H7 (cell line): ENCODE results near the gene PNLIPRP3. TPM values are rescaled to one million over a fixed set of nuclear protein-coding genes. Genes with fewer than 3 reads are reported as not detected.
A peak's percentile ranks its signal among the peaks of the same experiment; 100 is the strongest.
"Not testable (repeated sequence)": the region's sequence is repeated elsewhere in the genome, so short reads cannot be mapped to it uniquely, and the experiment has no call there.

ENCODE experiments used
- DNase-seq: peaks from one replicate; pipeline ENCODE4 v3.0.0; 2012
- H3K27me3 ChIP-seq: 2 replicates; pipeline ENCODE4 v1.6.0; 2011; ENCODE audit warnings: mild to moderate bottlenecking, low read length; ENCODE audit not compliant: control insufficient read depth, insufficient read depth
- H3K36me3 ChIP-seq: replicated peaks from 2 replicates; pipeline ENCODE4 v1.5.1; 2011; ENCODE audit warnings: low read length; ENCODE audit not compliant: control insufficient read depth, insufficient read depth
- H3K4me3 ChIP-seq: 2 replicates; pipeline ENCODE4 v1.5.1; 2011; ENCODE audit warnings: low read depth, mild to moderate bottlenecking, control low read depth, low read length, moderate library complexity; ENCODE audit not compliant: insufficient read depth
- total RNA-seq: library from RNA; depleted of rRNA; stranded (reverse); fragments of >200 nt; shearing (Covaris generic); gene quantifications from 2 replicates; pipeline ENCODE4 v1.2.3, GENCODE V29; 2014; rRNA removed

Gene PNLIPRP3
- total RNA-seq = not detected in 2 replicates

DNA sequence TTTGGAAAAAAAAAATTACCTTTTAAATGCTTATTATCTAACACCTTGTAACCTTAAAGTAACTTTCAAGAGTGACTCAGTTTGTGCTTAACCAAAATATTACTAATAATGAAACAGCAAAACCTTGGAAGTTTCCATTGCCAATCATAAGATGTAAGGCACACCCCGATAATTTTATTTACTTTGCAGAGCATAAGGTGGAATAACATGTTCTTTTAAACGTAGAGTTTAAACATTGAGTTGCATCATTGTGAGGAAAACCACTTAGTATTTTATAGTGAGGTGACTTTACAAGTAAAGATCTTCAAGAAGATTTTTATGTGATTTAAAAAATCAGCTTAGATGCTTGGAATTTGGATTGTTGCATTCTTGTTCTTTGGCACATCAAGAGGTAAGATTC lies at the start of gene PNLIPRP3:
Gene PNLIPRP3, plus strand, starts transcription at position 177 of the 400 bp plus-strand sequence. Its CDS starts 166 bp downstream, at position 343.
- DNase-seq = no peak
- Histone ChIP-seq H3K4me3 (no peak within 1 kb of the TSS), H3K27me3 (no peaks in the 10 kb centered on the region), H3K36me3 (no peaks in the 10 kb centered on the region)

DNA sequence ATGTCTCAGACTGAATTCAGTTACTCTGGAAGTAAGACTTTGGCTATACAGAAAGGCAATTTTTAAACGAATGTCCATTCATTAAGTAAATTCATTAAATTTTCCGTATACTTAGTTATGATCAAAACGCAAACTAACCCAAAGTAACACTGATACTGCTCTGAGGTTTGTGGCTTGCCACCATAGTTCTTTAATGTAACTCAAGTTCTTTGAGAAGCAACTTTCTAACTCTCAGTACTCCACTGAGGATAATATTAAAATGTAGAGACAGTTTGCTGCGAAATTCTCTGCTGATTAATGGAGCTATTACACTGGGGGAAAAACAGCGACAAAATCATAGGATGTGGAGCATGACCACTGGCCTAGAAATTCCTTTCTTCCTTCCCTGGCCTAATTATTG lies 45.4 kb upstream of the PNLIPRP3 start:
- DNase-seq = no peak
- H3K27me3 ChIP-seq = no peaks in the 10 kb centered on the region
- no peak overlapping the region for H3K4me3 ChIP-seq
- no peaks in the 10 kb centered on the region for H3K36me3 ChIP-seq

DNA sequence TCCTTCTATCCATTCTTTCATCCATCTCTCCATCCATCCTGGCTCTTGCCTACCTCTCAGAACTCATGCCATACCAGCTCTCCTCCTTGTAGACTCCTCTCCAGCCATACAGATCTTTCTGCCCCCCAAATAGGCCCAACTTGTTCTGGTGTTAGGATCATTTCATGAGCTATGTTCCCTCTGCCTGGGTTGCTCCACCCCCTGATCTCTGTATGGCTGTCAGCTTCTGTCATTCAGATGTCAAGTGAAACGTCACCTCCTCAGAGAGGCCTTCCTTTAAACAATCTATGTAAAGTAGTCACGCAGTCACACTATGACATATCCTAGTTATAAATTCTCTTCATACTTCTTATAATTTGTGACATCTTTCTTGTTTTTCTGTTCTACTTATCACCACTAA lies 42.3 kb upstream of the PNLIPRP3 start:
- DNase-seq = no peak
- no peaks in the 10 kb centered on the region for H3K27me3 ChIP-seq
- H3K4me3 ChIP-seq = no peak overlapping the region

DNA sequence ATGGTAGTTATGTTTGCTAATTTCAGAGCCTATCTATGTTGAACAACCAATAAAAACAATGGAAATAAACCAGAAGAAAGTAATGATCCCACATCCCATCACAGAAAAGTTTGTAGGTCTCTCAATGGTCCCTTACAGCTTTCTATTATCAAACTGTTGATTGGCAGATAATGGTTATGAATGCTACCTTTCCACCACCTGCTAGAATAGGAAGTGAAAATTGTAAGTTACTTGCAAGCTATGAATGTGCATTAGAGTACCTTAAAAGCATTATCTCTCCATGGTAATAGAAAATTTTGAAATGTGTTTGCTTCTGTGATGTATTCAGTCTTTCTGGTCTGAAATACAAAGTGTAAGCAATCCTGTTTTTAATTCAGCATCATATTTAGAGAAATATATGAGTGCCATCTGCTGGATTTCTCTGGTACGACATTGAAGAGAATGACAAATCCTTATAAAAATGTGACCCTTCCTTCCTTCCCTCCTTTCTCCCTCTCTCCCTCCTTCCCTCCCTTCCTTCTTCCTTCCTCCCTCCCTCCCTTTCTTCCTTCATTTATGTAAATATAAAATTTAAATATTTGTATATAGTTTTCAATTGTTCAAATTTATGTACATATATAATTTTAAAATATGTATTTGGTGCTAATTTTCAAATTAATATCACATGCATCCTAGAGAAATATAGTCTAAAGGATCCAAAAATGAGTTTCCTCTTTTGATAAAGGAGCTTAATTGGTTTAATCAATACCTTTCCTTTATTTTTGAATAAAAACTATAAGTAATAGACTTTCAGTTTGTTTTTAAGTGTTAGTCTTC lies 41.4 kb upstream of the PNLIPRP3 start:
- H3K36me3 ChIP-seq = no peaks in the 10 kb centered on the region
- no peak for DNase-seq
- no peaks in the 10 kb centered on the region for H3K27me3 ChIP-seq

More for the DNA sequence above, 42.3 kb upstream of the PNLIPRP3 start:
- H3K36me3 ChIP-seq = no peaks in the 10 kb centered on the region

DNA sequence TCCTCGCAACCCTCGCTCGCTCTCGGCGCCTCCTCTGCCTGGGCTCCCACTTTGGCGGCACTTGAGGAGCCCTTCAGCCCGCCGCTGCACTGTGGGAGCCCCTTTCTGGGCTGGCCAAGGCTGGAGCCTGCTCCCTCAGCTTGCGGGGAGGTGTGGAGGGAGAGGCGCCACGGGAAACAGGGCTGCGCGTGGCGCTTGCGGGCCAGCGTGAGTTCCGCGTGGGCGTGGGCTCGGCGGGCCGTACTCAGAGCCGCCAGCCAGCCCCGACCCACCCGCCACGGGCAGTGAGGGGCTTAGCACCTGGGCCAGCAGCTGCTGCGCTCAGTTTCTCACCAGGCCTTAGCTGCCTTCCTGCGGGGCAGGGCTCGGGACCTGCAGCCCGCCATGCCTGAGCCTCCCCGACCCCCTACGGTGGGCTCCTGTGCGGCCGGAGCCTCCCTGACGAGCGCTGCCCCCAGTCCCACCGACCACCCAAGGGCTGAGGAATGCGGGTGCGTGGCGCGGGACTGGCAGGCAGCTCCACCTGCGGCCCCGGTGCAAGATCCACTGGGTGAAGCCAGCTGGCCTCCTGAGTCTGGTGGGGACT lies 34.3 kb upstream of the PNLIPRP3 start:
- not testable (repeated sequence) for H3K4me3 ChIP-seq, H3K36me3 ChIP-seq, H3K27me3 ChIP-seq, DNase-seq

More for the DNA sequence above, 41.4 kb upstream of the PNLIPRP3 start:
- no peak overlapping the region for H3K4me3 ChIP-seq

DNA sequence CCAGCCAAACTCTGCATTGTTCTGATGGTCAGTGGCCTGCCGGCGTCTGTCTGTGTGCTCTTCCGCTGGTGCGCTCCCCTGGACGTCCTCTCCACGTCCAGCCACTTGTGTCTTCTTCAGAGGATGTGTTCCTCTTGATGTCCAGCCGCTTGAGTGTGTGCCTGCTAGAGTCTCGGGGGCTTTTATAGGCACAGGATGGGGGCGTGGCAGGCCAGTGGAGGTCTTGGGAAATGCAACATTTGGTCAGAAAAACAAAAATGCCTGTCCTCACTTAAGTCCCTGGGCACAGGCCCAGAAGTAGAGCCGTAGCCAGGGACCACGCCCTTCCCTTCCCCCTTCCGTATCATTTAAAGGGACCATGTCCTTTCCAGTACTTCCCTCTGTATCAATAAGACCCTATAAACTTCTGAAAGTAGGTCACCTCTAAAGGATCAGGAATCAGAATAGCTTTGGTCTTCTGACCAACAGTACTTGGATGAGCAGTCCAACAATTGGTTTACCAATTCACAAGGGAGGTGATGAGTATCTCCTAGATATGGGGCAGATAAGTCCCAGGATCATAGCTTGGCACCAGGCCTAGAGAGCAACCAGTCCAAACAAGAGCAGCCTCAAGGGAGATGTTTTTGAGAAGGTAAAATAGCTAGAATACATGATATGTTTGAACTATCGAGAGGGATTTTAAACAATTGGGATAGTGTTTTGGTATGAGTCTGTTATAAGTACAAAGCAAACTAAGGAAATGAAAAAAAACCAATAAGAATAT lies 32.2 kb upstream of the PNLIPRP3 start:
- DNase-seq = no peak
- H3K27me3 ChIP-seq = no peaks in the 10 kb centered on the region
- no peak overlapping the region for H3K4me3 ChIP-seq
- H3K36me3 ChIP-seq = no peaks in the 10 kb centered on the region

DNA sequence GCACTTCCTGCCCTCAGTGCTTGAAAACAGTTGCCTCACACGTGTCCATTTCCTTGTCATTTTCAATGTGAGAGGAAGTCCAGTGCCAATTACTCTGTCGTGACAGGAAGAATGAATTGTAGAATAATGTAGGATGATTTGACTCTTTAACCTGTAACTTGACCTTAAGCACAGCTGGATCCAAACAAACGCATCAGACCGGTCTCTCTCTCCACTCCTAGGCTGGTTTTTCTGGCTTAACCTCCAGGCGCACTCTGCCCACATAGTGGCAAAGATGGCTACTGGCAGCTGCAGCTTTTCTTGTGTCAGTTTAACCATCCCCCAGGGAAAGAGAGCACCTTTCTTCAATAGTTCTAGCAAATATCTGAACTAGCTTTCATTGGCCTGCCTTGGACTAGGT lies 29.4 kb upstream of the PNLIPRP3 start:
- peak; percentile 10 for DNase-seq
- Histone ChIP-seq H3K4me3 (no peak overlapping the region), H3K27me3 (no peaks in the 10 kb centered on the region), H3K36me3 (no peaks in the 10 kb centered on the region)

DNA sequence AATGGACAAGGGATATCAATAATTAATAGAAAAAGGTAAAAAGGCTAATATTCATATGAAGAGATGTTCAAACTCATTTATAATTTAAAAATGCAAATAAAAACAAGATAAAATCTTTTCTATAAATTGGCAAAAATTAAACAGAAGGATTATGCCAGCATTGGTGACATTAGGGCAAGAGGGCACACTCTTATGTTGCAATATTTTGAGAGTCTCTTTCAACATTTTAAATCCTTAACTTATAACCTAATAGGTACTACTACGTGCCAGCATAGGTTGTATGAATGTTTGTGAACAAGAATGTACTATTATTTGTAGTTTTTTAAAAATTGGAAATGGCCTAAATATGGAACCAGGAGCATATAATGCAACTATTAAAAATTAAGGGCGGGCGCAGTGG lies 24.8 kb upstream of the PNLIPRP3 start:
- no peak overlapping the region for H3K4me3 ChIP-seq
- DNase-seq = no peak
- H3K27me3 ChIP-seq = no peaks in the 10 kb centered on the region
- no peaks in the 10 kb centered on the region for H3K36me3 ChIP-seq

DNA sequence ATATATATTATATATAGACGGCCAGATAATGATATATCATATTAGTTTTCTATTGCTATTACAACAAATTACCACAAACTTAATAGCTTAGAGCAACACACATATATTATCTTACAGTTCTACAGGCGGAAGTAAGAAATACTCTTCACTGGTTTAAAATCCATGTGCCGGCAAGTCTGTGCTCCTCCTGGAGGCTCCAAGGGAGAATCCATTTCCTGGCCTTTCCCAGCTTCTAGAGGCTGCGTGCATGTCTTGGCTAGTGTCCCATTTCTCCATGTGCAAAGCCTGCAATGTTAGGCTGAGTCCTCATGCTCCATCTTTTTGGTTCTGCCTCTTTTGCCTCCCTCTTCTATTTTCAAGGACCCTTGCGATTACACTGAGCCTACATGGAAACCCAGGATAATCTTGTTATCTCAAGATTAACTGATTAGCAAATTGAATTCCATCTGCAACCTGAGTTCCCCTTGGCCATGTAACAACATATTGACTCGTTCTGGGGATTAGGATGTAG lies 23.9 kb upstream of the PNLIPRP3 start:
- Histone ChIP-seq H3K36me3 (no peaks in the 10 kb centered on the region), H3K4me3 (no peak overlapping the region), H3K27me3 (no peaks in the 10 kb centered on the region)
- no peak for DNase-seq

DNA sequence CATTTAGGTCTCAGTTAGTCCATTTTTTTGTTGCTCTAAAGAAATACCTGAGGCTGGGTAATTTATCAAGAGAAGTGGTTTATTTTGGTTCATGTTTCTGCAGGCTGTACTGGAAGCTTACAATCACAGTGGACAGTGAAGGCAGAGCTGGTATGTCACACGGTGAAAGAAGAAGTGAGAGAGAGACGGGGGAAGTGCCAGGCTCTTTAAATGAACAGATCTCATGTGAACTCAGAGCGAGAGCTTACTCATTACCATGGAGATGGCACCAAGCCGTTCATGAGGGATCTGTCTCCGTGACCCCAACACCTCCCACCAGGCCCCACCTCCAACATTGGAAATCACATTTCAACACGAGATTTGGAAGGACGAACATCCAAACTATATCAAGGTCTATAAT lies 18.9 kb upstream of the PNLIPRP3 start:
- no peak for DNase-seq
- Histone ChIP-seq H3K27me3 (no peaks in the 10 kb centered on the region), H3K4me3 (no peak overlapping the region), H3K36me3 (no peaks in the 10 kb centered on the region)

DNA sequence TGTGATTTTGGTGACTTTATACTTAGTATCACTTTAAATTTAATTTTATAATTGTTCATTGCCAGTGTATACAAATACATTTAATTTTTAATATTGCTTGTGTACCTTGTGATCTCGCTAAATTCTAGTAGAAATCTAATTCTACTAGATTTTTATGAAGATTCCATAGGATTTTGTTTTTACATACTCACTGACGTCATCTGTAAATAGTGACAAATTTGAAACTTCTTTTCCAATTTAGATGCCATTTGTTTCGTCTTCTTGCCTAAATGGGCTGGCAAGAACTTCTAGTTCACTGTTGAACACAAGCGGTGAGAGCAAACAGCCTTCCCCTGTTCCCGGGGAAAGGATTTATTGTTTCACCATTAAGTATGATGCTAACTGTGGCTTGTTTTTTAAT lies 17.3 kb upstream of the PNLIPRP3 start:
- Histone ChIP-seq H3K27me3 (no peaks in the 10 kb centered on the region), H3K36me3 (no peaks in the 10 kb centered on the region), H3K4me3 (no peak overlapping the region)
- DNase-seq = no peak

DNA sequence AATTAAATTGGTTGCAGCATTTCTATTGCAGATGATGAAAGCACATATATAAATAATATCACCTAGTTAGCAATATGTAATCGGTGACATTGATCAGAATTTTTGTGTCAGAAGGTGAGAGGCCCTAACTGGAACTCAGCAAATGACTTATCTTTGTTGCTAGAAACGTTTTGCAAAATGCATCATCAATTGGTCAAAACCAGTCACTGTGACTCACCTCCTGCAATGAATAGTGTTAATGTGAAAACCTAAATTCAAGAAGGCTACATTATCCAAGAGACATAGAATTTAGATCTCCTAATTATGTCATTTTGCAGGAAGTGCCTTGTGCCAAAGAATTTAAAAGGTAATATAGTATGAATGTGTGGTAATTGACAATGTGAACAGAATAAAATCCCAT lies 9.8 kb upstream of the PNLIPRP3 start:
- H3K27me3 ChIP-seq = no peaks in the 10 kb centered on the region
- no peak overlapping the region for H3K4me3 ChIP-seq
- no peaks in the 10 kb centered on the region for H3K36me3 ChIP-seq
- DNase-seq = no peak

DNA sequence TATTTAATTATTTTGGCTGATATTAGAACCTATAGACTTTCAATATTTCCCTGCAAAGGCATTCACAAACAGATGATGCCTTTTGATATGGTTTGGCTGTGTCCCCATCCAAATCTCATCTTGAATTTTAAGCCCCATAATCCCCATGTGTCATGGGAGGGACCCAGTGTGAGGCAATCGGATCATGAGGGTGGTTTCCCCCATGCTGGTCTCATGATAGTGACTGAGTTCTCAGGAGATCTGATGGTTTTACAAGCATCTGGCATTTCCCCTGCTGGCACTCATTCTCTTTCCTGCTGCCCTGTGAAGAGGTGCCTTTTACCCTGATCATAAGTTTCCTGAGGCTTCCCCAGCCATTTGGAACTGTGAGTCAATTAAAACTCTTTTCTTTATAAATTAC lies 9.3 kb upstream of the PNLIPRP3 start:
- no peak overlapping the region for H3K4me3 ChIP-seq
- no peaks in the 10 kb centered on the region for H3K27me3 ChIP-seq
- H3K36me3 ChIP-seq = no peaks in the 10 kb centered on the region
- DNase-seq = no peak

DNA sequence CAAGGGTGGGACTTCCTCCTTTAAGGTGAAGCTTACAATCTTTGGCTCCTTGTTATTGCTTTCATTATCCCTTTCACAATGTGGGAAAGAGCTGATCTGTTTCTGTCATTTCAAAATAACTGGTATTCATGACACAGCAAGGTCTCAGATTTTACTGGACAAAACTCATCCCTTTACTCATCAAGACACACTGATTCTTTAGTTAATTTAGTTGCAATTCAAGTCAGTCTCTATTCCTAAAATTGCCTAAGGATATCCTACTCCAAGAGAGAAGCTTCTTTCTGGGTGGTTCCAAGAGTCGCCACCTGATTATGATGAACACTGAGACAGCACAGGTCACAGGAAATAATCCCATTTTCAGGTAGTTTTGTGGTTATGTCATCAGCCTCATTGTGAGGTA lies 5.8 kb upstream of the PNLIPRP3 start:
- Histone ChIP-seq H3K27me3 (no peaks in the 10 kb centered on the region), H3K36me3 (no peaks in the 10 kb centered on the region), H3K4me3 (no peak overlapping the region)
- DNase-seq = no peak
